Glomerular visceral epithelial cell (primary cell): ENCODE measurements around the gene PIK3R3.
"Not testable (repeated sequence)": the region's sequence is repeated elsewhere in the genome, so short reads cannot be mapped to it uniquely, and the experiment has no call there.

Experiments used
- DNase-seq: peaks from one replicate; pipeline ENCODE4 v3.0.0-alpha.2; 2016; ENCODE audit errors: extremely low spot score

PIK3R3 gene

DNA sequence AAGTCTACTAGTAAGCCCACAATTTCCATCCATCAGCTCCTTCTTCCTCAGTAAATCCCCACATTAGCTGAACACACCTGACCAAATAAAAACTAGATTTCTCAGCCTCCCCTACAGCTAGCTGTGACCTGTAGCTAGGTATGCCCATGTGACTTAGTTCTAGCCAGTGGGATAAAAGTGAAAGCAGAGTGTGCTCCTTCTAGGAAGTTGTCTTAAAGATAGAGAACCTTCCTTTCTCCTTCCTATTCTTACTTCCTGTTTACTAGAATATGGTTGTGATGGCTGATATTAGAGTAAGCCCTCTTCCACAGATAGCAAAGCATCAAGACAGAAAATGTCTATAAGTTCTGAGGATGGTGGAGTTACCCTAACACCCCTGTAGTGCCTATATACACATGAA lies 67.0 kb downstream of the PIK3R3 start:
- DNase-seq = no peak

- no peak for DNase-seq
Measured at GRCh38 chr1:46064708-46065107, 67.7 kb downstream of the PIK3R3 start.

DNA sequence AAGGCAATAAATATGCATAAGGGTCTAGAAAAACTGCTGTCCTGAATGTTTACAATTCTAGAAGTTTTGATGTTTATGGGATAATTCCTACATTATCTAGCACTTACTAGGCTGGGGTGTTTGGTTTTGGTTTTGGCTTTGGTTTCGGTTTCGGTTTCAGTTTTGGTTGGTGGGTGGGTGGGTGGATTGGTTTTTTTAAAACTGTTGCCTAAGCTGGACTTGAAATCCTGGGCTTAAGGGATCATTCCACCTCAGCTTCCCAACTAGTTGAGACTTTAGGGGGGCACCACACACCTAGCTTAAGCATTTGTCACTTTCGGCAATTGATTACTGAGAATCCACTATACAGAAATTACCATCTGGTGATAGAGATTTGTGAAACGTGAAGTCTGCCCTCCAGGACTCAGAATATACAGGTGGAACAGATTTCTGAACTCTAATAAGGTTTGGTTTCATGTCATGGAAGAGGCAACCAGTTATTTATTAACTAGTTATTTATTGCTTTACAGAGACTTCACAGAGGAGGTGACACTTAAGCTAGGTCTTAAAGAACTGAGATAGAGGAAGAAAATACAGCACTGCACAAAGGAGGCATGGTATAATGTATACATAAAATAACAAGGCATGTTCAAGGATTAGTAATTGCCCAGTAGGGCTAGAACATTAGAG lies 69.6 kb downstream of the PIK3R3 start:
- peak; percentile 17 for DNase-seq

- no peak for DNase-seq
Measured at GRCh38 chr1:46061146-46061545, 71.3 kb downstream of the PIK3R3 start.

DNA sequence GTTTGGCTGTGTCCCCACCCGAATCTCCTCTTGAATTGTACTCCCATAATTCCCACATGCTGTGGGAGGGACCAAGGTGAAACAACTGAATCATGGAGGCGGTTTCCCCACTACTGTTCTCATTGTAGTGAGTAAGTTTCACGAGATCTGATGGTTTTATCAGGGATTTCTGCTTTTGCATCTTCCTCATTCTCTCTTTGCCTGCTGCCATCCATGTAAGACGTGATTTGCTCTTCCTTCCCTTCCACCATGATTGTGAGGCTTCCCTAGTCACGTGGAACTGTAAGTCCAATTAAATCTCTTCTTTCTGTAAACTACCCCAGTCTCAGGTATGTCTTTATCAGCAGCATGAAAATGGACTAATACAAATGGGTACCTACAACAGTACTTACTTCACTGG lies 73.5 kb downstream of the PIK3R3 start:
- no peak for DNase-seq

DNA sequence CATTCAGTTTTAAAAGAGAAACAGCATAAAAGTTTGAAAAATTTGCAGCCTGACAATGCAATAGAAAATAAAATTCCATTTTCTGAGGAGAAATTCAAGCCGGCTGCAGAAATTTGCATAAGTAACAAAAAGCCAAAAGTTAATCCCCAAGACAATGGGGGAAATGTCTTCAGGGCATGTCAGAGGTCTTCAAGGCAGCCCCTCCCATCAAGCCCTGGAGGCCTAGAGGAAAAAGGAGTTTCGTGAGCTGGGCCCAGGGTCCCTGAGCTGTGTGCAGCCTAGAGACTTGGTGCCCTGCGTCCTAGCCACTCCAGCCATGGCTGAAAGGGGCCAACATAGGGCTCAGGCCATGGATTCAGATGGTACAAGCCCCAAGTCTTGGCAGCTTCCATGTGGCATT lies 74.6 kb downstream of the PIK3R3 start:
- no peak for DNase-seq

DNA sequence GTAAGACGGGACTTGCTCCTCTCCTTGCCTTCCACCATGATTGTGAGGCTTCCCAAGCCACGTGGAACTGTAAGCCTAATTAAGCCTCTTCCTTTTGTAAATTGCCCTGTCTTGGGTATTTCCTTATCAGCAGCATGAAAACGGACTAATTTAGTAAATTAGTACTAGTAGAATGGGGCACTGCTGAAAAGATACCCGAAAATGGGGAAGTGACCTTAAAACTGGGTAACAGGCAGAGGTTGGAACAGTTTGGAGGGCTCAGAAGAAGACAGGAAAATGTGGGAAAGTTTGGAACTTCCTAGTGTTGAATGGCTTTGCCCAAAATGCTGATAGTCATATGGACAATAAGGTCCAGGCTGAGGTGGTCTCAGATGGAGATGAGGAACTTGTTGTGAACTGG lies 75.2 kb downstream of the PIK3R3 start:
- DNase-seq = not testable (repeated sequence)

DNA sequence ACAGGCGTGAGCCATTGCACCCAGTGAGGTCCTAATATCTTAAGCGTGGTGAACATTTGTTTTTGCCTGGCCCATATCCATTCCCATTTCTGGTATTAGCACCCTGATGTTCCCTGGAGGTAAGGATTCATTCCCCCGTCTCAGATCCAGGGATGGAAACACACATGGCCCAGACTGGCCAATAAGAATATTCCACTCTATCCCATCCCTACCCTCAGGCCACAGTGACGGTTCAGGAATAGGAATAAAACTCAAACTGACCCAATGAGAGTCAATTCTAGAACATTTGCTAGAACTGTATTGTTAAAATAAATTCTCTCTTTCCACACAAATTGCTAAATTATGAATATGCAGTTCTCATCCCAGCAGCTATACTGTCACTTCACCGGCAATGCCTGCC lies 76.1 kb downstream of the PIK3R3 start:
- no peak for DNase-seq

DNA sequence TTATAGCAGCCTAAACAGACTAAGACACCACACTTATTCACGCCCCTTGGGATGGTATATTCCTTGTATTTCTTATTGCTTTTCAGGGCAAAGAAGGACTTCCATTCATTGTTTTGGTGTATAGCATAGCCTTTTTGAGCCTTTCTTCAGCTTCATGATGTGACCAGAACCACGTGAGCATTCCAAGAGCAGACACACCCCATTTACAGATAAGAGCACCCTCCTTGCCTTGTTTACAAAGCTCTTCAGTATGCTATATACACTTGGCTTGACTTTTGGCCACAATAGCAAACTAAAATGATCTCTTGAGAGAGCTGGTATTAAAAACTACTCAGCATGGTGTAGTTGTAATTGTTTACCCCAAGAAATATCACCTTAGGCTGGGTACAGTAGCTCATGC lies 78.7 kb downstream of the PIK3R3 start:
- no peak for DNase-seq

DNA sequence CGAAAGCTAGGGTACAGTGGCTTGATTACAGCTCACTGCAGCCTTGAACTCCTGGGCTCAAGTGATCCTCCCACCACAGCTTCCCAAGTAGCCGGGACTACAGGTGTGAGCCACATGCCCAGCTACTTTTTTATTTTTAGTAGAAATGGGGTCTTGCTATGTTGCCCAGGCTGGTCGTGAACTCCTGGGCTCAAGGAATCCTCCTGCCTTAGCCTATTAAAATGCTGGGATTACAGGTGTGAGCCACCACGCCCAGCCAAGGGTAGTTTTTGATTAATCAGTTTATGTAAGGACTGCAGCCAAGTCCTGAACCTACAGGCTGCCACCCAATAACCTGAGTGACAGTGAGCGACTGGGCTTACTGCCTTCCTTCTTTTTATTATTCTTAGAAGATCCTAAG lies 88.3 kb downstream of the PIK3R3 start:
- no peak for DNase-seq

DNA sequence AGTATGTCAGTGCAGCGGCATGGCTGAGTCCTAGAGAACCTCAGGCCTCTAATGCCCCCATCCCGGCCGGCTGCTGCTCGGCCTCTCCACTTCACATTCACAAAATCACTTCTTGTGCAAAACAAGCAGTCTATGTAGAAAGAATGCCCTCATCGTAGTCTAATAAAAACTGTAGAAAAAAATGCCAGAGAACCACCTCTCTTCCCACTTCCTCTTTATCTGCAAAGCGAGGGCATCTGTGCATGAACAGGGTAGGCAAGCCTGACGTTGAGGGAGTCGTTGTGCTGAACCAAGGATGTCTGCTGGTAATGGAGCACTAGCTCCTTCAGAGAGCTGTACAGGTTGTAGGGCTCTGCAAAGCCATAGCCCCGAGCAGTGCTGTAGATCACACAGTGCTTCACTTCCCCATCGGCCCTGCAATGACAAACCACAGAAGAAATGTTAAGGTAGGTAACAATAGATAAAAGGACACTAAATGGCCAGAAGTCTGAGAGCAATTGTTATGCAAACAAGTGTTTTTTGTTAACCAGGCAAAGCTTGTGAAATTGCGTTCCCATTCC lies 88.9 kb downstream of the PIK3R3 start:
- DNase-seq = no peak

GRCh38 chr1:46041974-46042373 lies 90.5 kb downstream of the PIK3R3 start:
- DNase-seq = no peak

DNA sequence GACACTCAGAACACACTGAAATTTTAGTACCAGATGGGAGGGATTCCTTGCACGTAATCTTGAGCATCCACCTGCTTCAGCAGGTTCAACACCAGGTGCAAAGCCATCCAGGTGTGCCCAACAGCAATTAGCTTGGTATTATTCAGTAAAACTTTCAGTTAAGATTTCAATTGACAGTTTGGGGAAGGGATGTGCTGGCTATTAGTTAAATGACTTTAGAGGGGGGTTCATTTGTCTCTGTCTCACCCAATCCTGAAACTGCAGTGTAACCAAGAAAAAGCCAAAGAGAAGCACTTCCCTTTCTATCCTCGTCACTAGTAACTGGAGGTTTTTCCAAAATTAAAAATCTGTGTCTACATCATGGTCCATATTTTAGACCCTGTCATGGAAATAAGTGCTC lies 90.9 kb downstream of the PIK3R3 start:
- DNase-seq = no peak

GRCh38 chr1:46039571-46040052 lies 92.8 kb downstream of the PIK3R3 start:
- DNase-seq = peak; percentile 49

GRCh38 chr1:46036894-46037839 lies 95.3 kb downstream of the PIK3R3 start:
- DNase-seq = peak; percentile 83

DNA sequence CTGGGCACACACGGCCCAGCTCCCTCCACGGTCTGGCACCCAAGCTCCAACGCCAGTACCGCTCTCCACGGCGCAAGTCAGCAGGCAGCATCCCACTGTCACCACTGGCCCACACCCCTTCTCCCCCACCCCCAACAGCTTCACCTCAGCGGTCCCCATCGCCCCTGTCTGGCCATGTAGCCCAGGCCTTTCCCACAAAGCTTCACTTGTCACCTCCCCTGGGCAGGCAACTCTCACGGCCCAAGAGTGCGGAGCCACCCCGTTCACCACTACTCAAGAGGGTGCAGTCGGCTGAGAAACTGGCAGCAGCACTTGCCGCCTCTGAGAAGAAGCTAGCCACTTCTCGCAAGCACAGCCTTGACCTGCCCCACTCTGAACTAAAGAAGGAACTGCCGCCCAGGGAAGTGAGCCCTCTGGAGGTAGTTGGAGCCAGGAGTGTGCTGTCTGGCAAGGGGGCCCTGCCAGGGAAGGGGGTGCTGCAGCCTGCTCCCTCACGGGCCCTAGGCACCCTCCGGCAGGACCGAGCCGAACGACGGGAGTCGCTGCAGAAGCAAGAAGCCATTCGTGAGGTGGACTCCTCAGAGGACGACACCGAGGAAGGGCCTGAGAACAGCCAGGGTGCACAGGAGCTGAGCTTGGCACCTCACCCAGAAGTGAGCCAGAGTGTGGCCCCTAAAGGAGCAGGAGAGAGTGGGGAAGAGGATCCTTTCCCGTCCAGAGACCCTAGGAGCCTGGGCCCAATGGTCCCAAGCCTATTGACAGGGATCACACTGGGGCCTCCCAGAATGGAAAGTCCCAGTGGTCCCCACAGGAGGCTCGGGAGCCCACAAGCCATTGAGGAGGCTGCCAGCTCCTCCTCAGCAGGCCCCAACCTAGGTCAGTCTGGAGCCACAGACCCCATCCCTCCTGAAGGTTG lies 97.6 kb downstream of the PIK3R3 start:
- no peak for DNase-seq

- DNase-seq = no peak
Measured at GRCh38 chr1:46030876-46031660, 101.4 kb downstream of the PIK3R3 start.

DNA sequence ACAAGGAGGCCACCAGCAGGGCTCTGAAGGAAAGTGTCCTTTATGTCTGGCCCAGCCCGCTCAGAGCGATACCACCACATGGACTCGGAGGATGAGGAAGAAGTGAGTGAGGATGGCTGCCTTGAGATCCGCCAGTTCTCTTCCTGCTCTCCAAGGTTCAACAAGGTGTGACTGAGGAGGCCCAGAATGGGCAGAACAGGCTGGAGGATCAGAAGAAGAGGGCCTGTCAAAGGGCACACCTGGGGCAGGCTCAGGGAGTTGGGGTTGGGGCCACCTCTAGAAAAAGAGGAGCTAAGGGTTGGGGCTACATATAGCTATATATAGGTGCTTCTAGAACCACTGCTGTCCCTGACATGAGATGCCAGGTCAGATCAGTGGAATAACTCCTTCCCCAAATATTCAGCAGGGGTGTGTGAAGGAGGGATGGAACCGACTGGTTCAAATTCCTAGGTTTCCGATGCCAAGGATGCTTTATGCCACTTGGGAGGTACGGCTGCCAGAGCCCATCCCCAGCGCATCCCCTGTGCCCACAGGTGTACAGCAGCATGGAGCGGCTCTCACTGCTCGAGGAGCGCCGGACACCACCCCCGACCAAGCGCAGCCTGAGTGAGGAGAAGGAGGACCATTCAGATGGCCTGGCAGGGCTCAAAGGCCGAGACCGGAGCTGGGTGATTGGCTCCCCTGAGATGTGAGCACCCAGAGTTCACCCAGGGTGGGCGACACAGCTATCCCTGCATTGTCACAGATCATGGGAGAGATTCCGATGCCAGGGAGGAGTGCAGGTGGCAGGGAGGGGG lies 102.2 kb downstream of the PIK3R3 start:
- DNase-seq = no peak

- DNase-seq = no peak
Measured at GRCh38 chr1:46027788-46028573, 104.4 kb downstream of the PIK3R3 start.
